ENCODE results near the gene SERINC2. TPM values are rescaled to one million over a fixed set of nuclear protein-coding genes. Genes with fewer than 3 reads are reported as not detected.

Gene SERINC2
- total and polyA plus RNA-seq, 2 donors (not counting 1 experiment from before 2014, with no cell fraction given) = 28.4 to 104 TPM

DNA sequence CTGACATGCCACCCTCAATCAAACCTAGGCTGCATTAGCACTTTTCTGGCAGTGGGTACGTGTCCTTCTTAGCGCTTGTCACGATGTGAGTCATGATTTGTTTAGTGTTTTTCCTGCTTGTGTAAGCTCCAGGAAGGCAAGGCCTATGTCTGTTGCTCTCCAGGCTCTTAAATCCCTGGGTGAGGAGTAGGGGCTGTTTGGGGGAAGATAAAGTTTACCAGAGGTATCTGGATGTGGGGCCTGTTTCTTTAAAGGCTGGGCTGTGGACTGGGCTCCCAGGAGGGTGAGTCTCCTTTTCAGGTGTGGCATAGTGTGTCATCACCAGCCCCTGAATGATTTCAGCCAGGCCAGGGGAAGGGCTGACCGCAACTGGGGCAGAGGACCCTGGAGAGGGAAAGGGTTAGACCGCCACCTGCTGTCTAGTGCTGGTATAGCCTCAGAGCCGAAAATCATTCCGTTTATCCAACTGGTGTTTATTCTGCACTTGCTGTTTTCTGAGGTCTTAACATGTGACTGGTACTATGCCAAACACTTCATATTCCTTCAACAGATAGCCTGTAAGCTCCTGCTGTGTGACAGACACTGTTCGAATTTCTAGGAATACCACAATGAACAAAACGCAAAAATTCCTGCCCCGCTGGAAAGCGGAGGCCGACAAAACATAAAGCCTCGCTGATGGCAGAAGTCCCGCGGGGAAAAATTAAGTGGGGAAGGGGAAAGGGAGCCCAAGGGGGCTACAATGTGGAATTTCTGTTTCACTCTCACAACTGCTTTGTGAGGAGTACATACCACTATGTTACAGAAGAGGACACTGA is 9.7 kb downstream of the SERINC2 start:
- Histone ChIP-seq H3K27ac (ENCODE audit: insufficient read depth, low read length) (peak overlapping the region; percentile 60), H3K27me3 (ENCODE audit: control insufficient read depth, insufficient read depth, low read length) (no peaks in the 10 kb centered on the region), H3K9ac (ENCODE audit: insufficient read depth, low read length) (no peak overlapping the region), H4K20me1 (ENCODE audit: control insufficient read depth, extremely low read depth, insufficient read depth, low read length) (no peaks in the 10 kb centered on the region), H3K4me3 (replicated peaks in 1 of 4; ENCODE audit: control extremely low read depth in 1 of 4, insufficient read depth in 1 of 4, low read depth in 3 of 4, low read length in 4 of 4) (no peak overlapping the region), H3K9me3 (ENCODE audit: control insufficient read depth, insufficient read depth, low read depth, low read length) (no peaks in the 10 kb centered on the region), H3K4me1 (ENCODE audit: control insufficient read depth, extremely low read depth, insufficient read depth, low read length) (peaks cover 12% of the 10 kb centered on the region), H3K79me2 (ENCODE audit: control insufficient read depth, insufficient read depth, low read length) (peaks cover 43% of the 10 kb centered on the region), H3K4me2 (ENCODE audit: extremely low read depth, insufficient read depth, low read length) (no peak overlapping the region), H2AFZ (ENCODE audit: low read length) (no peak overlapping the region), H3K36me3 (ENCODE audit: control insufficient read depth, insufficient read depth, low read length) (peaks cover 33% of the 10 kb centered on the region)
- TF ChIP-seq EZH2 (IDR thresholded peaks at IDR 0.05; ENCODE audit: low read length, missing control alignments) (no peak), CTCF (conservative IDR thresholded peaks at IDR 0.05 in 1 of 2, IDR thresholded peaks at IDR 0.05 in 1 of 2; ENCODE audit: low read depth in 1 of 2, low read length in 2 of 2) (peak; percentile 98 to 99)
- DNase-seq (ENCODE audit: low read depth in 2 of 2) = peak; percentile 74 to 91

- no peak for TF ChIP-seq EZH2 (IDR thresholded peaks at IDR 0.05; ENCODE audit: low read length, missing control alignments)
- no peak for TF ChIP-seq CTCF (conservative IDR thresholded peaks at IDR 0.05 in 1 of 2, IDR thresholded peaks at IDR 0.05 in 1 of 2; ENCODE audit: low read depth in 1 of 2, low read length in 2 of 2)
- H3K4me3 ChIP-seq (replicated peaks in 1 of 4; ENCODE audit: control extremely low read depth in 1 of 4, insufficient read depth in 1 of 4, low read depth in 3 of 4, low read length in 4 of 4) = no peak overlapping the region
- H3K36me3 ChIP-seq (ENCODE audit: control insufficient read depth, insufficient read depth, low read length) = peaks cover 36% of the 10 kb centered on the region
- H2AFZ ChIP-seq (ENCODE audit: low read length) = no peak overlapping the region
- peaks cover 43% of the 10 kb centered on the region for H3K79me2 ChIP-seq (ENCODE audit: control insufficient read depth, insufficient read depth, low read length)
- H3K4me1 ChIP-seq (ENCODE audit: control insufficient read depth, extremely low read depth, insufficient read depth, low read length) = peaks cover 12% of the 10 kb centered on the region
- DNase-seq (ENCODE audit: low read depth in 2 of 2) = no peak
- H3K9me3 ChIP-seq (ENCODE audit: control insufficient read depth, insufficient read depth, low read depth, low read length) = no peaks in the 10 kb centered on the region
- H3K4me2 ChIP-seq (ENCODE audit: extremely low read depth, insufficient read depth, low read length) = no peak overlapping the region
- no peaks in the 10 kb centered on the region for H4K20me1 ChIP-seq (ENCODE audit: control insufficient read depth, extremely low read depth, insufficient read depth, low read length)
- no peaks in the 10 kb centered on the region for H3K27me3 ChIP-seq (ENCODE audit: control insufficient read depth, insufficient read depth, low read length)
- H3K9ac ChIP-seq (ENCODE audit: insufficient read depth, low read length) = no peak overlapping the region
- no peak overlapping the region for H3K27ac ChIP-seq (ENCODE audit: insufficient read depth, low read length)
Observed at GRCh38 chr1:31423418-31423947, 10.5 kb downstream of the SERINC2 start.

DNA sequence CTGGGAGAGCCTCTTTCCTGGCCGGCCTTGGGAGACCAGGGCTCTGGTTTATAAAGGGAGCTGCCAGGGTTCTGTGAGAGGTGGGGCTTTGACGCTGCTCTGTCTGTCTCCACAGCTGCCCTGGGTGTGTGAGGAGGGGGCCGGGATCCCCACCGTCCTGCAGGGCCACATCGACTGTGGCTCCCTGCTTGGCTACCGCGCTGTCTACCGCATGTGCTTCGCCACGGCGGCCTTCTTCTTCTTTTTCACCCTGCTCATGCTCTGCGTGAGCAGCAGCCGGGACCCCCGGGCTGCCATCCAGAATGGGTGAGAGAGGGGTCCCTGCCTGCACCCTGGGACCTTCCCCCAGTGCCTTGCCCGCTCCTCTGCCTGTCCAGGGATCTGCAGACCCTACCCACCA is 11.6 kb downstream of the SERINC2 start:
- peaks cover 10% of the 10 kb centered on the region for H3K4me1 ChIP-seq (ENCODE audit: control insufficient read depth, extremely low read depth, insufficient read depth, low read length)
- no peak overlapping the region for H3K27ac ChIP-seq (ENCODE audit: insufficient read depth, low read length)
- H3K79me2 ChIP-seq (ENCODE audit: control insufficient read depth, insufficient read depth, low read length) = peaks cover 40% of the 10 kb centered on the region
- no peak for DNase-seq (ENCODE audit: low read depth in 2 of 2)
- H4K20me1 ChIP-seq (ENCODE audit: control insufficient read depth, extremely low read depth, insufficient read depth, low read length) = no peaks in the 10 kb centered on the region
- no peak overlapping the region for H2AFZ ChIP-seq (ENCODE audit: low read length)
- no peak overlapping the region for H3K4me2 ChIP-seq (ENCODE audit: extremely low read depth, insufficient read depth, low read length)
- no peaks in the 10 kb centered on the region for H3K27me3 ChIP-seq (ENCODE audit: control insufficient read depth, insufficient read depth, low read length)
- no peak overlapping the region for H3K4me3 ChIP-seq (replicated peaks in 1 of 4; ENCODE audit: control extremely low read depth in 1 of 4, insufficient read depth in 1 of 4, low read depth in 3 of 4, low read length in 4 of 4)
- peaks cover 46% of the 10 kb centered on the region for H3K36me3 ChIP-seq (ENCODE audit: control insufficient read depth, insufficient read depth, low read length)
- TF ChIP-seq EZH2 (IDR thresholded peaks at IDR 0.05; ENCODE audit: low read length, missing control alignments) = no peak
- TF ChIP-seq CTCF (conservative IDR thresholded peaks at IDR 0.05 in 1 of 2, IDR thresholded peaks at IDR 0.05 in 1 of 2; ENCODE audit: low read depth in 1 of 2, low read length in 2 of 2) = no peak
- no peak overlapping the region for H3K9ac ChIP-seq (ENCODE audit: insufficient read depth, low read length)
- H3K9me3 ChIP-seq (ENCODE audit: control insufficient read depth, insufficient read depth, low read depth, low read length) = no peaks in the 10 kb centered on the region
